Calu3 (cell line): ENCODE data around the gene PNPLA7. TPM values are rescaled to one million over a fixed set of nuclear protein-coding genes. Genes with fewer than 3 reads are reported as not detected.

Source experiments
- BruUV-seq: library from RNA; stranded (reverse); fragments of 400-500 nt; replicated peaks from 2 replicates; lab custom pipeline; 2021; lab: Mats Ljungman, UMichigan
- CTCF ChIA-PET: fragments of 300-600 bp; sonication (Branson Sonifier 250); formaldehyde crosslinking; loops from one replicate; lab custom pipeline; 2022; ENCODE audit warnings: antibody characterized with exemption; lab: Charles Lee
- DNase-seq: peaks from one replicate; pipeline ENCODE4 v3.0.0; 2022
- H3K27ac Mint-ChIP-seq: one replicate; pipeline ENCODE4 v1.8.0; 2022; ENCODE audit warnings: mixed read lengths; ENCODE audit not compliant: unreplicated experiment
- H3K27me3 Mint-ChIP-seq: one replicate; pipeline ENCODE4 v1.8.0; 2022; ENCODE audit warnings: mixed read lengths; ENCODE audit not compliant: unreplicated experiment
- H3K36me3 Mint-ChIP-seq: one replicate; pipeline ENCODE4 v1.8.0; 2022; ENCODE audit warnings: mild to moderate bottlenecking, moderate library complexity, mixed read lengths; ENCODE audit not compliant: insufficient read depth, unreplicated experiment
- H3K4me1 Mint-ChIP-seq: one replicate; pipeline ENCODE4 v1.8.0; 2022; ENCODE audit warnings: mild to moderate bottlenecking, low read depth, mixed read lengths; ENCODE audit not compliant: unreplicated experiment
- H3K4me3 Mint-ChIP-seq: one replicate; pipeline ENCODE4 v1.8.0; 2022; ENCODE audit warnings: mild to moderate bottlenecking, low read depth, moderate library complexity, mixed read lengths; ENCODE audit not compliant: unreplicated experiment
- H3K9me3 Mint-ChIP-seq: one replicate; pipeline ENCODE4 v1.8.0; 2022; ENCODE audit warnings: low read depth, mixed read lengths; ENCODE audit not compliant: unreplicated experiment
- intact Hi-C: fragments of 100-400 bp; cut with micrococcal nuclease; formaldehyde crosslinking; loops from one replicate; pipeline ENCODE4 v1.10.0; 2022; ENCODE audit not compliant: unreplicated experiment
- total RNA-seq: library from RNA; stranded (reverse); gene quantifications from 2 replicates; pipeline ENCODE4 v1.2.3, GENCODE V29; 2022
- TF ChIP-seq, protein P1 (sequence below): fragments of 200-600 bp; IDR thresholded peaks from one replicate; pipeline ENCODE4 v1.8.0; 2022; ENCODE audit warnings: antibody characterized with exemption; ENCODE audit not compliant: unreplicated experiment

Gene PNPLA7
- total RNA-seq, 1 experiment from 2014 or later: 1.8 TPM

DNA sequence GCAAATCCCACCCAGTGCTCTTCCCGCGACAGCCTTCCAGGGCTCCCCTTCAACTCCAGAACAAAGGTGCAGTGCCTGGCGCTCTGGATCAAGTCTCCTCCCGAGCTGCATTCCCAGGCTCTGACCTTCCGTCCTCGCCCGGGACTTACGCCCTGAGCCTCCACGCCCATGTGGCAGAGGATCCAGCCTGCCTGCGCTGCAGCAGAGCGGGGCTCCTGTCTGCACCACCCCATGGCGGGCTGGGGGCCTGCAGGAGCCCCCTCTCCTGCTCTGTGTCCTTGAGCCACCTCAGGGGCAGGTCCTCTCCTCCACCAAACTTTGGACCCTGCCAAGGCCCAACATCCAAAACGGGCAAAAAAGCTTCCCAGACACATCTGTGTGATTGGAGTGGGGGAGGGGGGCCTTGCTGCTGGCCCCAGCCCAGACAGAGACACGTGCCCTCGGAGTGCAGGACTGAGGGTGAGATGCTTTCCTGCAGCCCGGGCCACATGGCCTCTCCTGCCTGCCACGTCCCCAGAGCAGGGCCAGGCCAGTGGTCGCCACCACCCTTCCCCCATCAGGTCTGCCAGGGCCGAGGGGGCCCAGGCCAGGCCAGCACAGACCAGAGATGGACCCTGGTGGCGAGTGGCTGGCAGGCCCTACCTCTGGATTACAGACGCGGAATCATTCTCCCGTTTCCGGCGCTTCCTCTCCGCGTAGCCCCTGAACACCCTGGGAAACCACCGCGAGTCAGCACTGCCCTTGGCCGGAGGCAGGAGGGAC is 95.4 kb downstream of the PNPLA7 start:
- Mint-ChIP-seq H3K36me3 (peaks cover 18% of the 10 kb centered on the region), H3K4me1 (no peaks in the 10 kb centered on the region)
- no TSS peak for BruUV-seq

DNA sequence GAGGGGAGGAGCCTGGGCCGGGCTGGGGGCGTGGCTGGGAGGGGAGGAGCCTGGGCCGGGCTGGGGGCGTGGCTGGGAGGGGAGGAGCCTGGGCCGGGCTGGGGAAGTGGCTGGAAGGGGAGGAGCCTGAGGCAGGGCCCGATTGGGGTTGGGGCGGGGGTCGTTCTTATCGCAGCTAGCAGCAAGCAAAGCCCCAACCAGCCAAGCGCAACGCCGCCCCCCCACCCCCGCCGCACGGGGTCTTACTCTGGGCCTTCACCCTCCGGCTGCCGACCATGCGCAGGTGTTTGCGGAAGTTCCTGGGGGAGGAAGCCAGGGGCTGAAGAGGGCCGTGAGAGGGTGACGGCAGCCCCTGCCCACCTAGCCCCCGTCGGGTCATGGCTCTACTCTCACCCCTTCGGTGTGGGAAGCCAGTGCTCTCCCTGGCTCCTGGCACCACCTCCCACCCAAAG is 96.0 kb downstream of the PNPLA7 start:
- peaks cover 15% of the 10 kb centered on the region for H3K36me3 Mint-ChIP-seq
- H3K27ac Mint-ChIP-seq: no peak overlapping the region
- CTCF ChIA-PET: no interaction called here
- TF ChIP-seq, protein P1, sequence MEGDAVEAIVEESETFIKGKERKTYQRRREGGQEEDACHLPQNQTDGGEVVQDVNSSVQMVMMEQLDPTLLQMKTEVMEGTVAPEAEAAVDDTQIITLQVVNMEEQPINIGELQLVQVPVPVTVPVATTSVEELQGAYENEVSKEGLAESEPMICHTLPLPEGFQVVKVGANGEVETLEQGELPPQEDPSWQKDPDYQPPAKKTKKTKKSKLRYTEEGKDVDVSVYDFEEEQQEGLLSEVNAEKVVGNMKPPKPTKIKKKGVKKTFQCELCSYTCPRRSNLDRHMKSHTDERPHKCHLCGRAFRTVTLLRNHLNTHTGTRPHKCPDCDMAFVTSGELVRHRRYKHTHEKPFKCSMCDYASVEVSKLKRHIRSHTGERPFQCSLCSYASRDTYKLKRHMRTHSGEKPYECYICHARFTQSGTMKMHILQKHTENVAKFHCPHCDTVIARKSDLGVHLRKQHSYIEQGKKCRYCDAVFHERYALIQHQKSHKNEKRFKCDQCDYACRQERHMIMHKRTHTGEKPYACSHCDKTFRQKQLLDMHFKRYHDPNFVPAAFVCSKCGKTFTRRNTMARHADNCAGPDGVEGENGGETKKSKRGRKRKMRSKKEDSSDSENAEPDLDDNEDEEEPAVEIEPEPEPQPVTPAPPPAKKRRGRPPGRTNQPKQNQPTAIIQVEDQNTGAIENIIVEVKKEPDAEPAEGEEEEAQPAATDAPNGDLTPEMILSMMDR: no peak
- intact Hi-C loops: no loop called here
- H3K4me1 Mint-ChIP-seq: no peaks in the 10 kb centered on the region
- BruUV-seq: no TSS peak
- no peak overlapping the region for H3K4me3 Mint-ChIP-seq
- no peaks in the 10 kb centered on the region for H3K27me3 Mint-ChIP-seq
- no peak for DNase-seq
- H3K9me3 Mint-ChIP-seq: no peaks in the 10 kb centered on the region

More for the DNA sequence above, 95.4 kb downstream of the PNPLA7 start:
- Mint-ChIP-seq H3K9me3 (no peaks in the 10 kb centered on the region), H3K27me3 (no peaks in the 10 kb centered on the region), H3K27ac (no peak overlapping the region), H3K4me3 (no peak overlapping the region)
- CTCF ChIA-PET: no interaction called here
- no peak for DNase-seq
- intact Hi-C loops: no loop called here
- TF ChIP-seq, protein P1: no peak

DNA sequence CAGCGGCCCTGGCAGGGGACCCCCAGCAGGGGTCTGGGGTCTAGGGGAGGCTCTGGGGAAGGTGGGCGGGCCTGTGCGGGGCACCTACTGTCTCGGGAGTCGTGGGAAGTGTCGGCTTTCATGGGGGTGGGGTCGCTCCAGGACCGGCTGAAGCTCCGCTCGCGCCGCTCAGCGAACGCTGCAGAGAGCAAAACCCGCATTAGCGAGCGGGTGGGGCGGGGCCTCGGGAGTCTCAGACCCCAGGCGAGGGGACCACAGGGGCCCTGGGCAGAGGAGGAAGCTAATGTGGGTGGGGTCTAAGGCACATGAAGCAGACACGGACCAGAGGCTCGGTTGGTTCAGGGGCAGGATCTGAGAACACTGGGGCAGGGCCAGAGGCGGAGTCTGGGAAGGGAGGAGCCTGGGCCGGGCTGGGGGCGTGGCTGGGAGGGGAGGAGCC is 96.5 kb downstream of the PNPLA7 start:
- TF ChIP-seq, protein P1: no peak
- H3K36me3 Mint-ChIP-seq: peaks cover 19% of the 10 kb centered on the region

DNA sequence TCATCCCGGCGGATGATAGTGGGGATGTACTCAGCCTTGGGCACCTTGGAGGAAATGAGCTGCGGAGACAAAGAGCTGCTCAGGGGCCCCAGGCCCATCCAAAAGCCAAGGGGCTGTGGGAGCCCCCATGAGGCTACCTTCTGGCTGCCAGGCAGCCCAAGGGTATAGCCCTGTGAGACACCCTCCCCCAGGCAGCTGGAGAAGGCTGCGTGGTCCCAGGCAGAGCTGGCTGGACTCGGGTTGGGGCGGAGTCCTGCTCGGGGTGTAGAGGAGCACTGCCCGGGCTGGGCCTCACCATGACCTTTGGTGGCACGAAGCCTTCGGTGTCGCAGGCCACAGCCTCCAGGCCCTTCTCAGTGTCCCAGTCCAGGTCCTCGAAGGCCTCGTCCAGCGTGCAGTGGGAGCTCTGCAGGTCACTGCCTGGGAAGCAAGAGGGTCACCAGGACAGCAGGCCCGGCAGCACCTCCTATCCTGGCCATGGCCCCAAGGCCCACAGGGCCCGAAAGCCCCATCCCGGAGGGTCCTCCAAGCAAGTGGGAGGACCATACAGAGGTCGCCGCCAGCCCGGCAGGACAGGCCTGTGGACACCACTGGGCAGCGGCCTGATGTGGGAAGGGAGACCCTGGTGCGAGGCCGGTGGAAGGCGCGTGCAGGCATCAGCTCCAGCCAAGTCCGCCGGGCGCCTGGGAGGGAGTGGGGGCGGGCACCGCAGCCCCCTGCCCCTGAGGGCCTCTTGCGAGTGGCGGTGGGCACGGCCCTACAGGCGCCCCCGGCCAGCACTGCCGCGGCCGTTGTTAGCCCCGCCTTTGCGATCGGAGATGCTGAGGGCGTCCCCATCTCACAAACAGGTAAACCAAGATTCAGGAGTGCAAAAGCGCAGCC is 97.2 kb downstream of the PNPLA7 start:
- CTCF ChIA-PET: interaction anchor here (0.5 kb wide), 1 partner anchor 8 kb away, joined by 3 read pairs; no protein-coding TSS in a partner anchor
- Mint-ChIP-seq H3K27me3 (no peaks in the 10 kb centered on the region), H3K4me3 (no peak overlapping the region), H3K9me3 (no peaks in the 10 kb centered on the region), H3K27ac (no peak overlapping the region), H3K36me3 (peaks cover 23% of the 10 kb centered on the region), H3K4me1 (no peaks in the 10 kb centered on the region)
- no TSS peak for BruUV-seq
- no peak for DNase-seq
- intact Hi-C loops: no loop called here
- TF ChIP-seq, protein P1: no peak

More for the DNA sequence above, 96.5 kb downstream of the PNPLA7 start:
- no peak overlapping the region for H3K27ac Mint-ChIP-seq
- H3K27me3 Mint-ChIP-seq: no peaks in the 10 kb centered on the region
- intact Hi-C loops: no loop called here
- no peaks in the 10 kb centered on the region for H3K9me3 Mint-ChIP-seq
- BruUV-seq: no TSS peak
- H3K4me3 Mint-ChIP-seq: no peak overlapping the region
- CTCF ChIA-PET: interaction anchor here (0.5 kb wide), 1 partner anchor 8 kb away, joined by 3 read pairs; no protein-coding TSS in a partner anchor
- H3K4me1 Mint-ChIP-seq: no peaks in the 10 kb centered on the region
- DNase-seq: no peak
